NCI-H1105 (cell line): ENCODE results near the gene CARD10.
"Not testable (repeated sequence)": the region's sequence is repeated elsewhere in the genome, so short reads cannot be mapped to it uniquely, and the experiment has no call there.

Experiments used
- DNase-seq: peaks from one replicate; lab custom pipeline; 2025; lab: John Stamatoyannopoulos, UW

Gene CARD10

GRCh38 chr22:37527081-37527752, 8.0 kb upstream of the CARD10 start:
- DNase-seq: not testable (repeated sequence)

- no peak for DNase-seq
These were observed 7.2 kb upstream of the CARD10 start for GRCh38 chr22:37526376-37526775.

- DNase-seq: no peak
These were observed 6.6 kb upstream of the CARD10 start for GRCh38 chr22:37525746-37526350.

GRCh38 chr22:37525073-37525745, 6.0 kb upstream of the CARD10 start:
- no peak for DNase-seq

DNA sequence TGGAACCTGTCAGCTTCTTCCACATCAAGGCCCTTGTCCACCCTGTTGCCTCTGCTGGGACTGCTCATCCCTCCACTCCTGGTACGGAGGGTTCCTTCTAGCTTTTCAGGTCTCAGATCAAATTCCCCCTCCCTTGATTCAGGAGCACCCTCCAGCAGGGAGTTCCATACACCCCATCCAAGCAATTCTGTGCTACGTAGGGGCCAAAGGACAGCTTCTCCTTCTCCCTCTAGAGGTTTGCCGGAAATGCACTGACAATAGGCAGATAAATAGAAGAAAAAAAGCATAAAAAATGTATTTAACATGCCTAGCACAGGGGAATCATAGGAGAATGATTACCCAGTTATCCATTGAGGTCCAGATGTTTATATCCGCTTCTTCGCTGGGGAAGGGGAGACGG, 3.3 kb upstream of the CARD10 start:
- DNase-seq: no peak

GRCh38 chr22:37521236-37521739, 2.1 kb upstream of the CARD10 start:
- DNase-seq: no peak

DNA sequence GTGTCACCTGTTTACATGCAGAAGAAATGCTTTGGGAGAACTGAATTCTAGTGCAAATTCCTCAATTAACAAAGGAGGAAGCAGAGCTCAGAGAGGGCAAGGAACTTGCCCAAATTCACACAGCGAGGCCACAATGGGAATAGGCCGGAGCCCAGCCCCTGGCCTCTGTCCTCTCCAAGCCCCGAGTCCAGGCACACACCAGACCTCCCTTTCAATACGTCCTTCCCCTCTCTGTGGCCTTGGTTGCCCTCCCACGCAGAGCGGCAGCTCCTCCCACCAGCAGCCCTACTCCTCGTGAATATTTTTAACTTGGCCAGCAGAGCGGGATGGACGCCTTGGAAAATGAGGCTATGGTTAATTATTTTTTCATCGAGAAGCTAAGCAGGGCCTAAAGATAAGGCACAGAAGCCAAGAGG, 1.6 kb upstream of the CARD10 start:
- DNase-seq: no peak

DNA sequence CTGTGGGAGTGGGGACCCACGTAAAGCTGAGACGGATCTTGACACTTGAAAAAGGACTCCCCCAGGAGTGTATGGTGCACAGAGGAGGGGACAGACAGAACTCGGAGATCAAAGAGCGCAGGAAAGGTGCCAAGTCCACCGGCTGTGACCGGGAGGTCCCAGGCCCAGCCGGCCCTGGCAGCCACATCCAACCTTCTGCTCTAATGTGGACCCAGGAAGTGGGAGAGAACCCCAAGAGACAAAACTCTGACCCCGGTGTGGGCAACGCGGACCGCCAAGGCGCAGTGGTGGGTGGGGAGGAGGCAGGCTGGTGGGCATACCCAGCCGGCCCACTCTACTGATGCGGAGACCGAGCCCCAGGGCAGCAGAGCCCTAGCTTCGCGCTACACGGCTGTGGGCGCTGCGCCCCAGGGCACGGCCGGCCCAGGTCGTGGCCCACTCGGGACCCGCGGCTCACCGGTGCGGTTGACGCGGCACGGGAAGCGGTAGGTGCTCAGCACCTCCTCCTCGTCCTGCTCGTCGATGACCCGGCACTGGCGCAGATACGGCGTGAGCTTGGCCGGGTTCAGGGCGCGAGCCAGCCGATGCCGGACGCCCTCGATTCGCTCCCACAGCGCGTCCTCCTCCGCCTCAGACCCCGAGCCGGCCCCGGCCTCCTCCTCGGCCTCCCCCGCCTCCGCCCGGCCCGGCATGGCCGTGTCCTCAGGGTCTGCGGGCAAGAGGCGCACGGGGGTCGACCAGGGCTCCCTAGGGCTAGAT, 527 bp downstream of the CARD10 start:
- no peak for DNase-seq

- no peak for DNase-seq
These were observed 1.3 kb downstream of the CARD10 start for GRCh38 chr22:37517826-37518450.

- DNase-seq: no peak
These were observed 2.8 kb downstream of the CARD10 start for GRCh38 chr22:37516456-37516855.

DNA sequence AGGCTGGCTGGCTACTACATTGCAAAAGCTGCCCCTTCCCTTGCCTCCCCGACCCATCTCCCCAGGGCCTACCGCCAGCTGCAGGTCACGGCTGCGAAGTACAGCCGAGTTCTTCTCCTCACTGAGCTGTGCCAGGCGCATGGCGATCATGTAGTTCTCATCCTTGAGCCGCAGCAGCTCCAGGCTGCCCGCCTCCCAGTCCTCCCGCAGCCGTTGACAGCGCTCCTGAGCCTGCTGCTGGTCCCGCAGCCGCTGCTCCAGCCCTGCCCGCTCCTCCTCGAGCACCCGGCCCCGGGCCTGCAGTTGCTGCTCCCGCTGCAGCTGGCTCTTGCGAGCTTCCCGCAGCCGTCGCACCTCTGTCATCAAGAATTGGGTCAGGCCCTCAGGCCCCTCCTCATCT, 3.3 kb downstream of the CARD10 start:
- DNase-seq: no peak

- no peak for DNase-seq
These were observed 4.6 kb downstream of the CARD10 start for GRCh38 chr22:37514526-37515051.

DNA sequence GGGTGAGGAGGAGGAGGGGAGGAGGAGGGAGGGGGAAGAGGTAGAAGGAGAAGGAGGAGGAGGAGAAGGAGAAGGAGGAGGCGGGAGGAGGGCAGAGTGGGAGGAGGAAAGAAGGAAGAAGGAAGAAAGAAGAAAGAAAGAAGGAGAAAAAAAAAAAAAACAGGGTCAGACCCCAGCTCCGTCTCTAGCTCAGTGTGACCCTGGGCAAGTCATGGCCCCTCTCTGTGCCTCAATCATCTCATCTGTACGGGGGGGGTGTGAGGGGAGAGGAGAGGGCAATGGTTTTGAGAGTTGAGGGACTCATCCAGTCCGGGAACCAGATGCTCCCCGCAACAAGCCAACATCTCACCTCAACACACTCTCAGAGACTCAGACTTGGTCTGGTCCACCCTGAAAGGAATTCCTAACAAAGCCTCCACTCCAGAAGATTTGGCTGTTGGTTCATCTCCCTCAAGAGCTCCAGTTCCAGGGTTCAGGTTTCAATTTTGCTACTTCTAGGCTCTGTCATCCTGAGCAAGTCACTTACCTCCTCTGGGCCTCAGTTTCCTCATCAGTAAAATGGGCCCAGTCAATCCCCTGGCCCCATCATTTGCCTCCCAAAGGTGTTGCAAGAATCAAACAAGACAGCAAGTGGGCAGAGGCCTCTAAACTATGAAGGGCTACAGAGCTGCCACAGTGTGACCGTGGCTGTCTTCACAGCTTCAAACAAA, 7.7 kb downstream of the CARD10 start:
- DNase-seq: no peak

- no peak for DNase-seq
These were observed 9.1 kb downstream of the CARD10 start for GRCh38 chr22:37510091-37510490.

DNA sequence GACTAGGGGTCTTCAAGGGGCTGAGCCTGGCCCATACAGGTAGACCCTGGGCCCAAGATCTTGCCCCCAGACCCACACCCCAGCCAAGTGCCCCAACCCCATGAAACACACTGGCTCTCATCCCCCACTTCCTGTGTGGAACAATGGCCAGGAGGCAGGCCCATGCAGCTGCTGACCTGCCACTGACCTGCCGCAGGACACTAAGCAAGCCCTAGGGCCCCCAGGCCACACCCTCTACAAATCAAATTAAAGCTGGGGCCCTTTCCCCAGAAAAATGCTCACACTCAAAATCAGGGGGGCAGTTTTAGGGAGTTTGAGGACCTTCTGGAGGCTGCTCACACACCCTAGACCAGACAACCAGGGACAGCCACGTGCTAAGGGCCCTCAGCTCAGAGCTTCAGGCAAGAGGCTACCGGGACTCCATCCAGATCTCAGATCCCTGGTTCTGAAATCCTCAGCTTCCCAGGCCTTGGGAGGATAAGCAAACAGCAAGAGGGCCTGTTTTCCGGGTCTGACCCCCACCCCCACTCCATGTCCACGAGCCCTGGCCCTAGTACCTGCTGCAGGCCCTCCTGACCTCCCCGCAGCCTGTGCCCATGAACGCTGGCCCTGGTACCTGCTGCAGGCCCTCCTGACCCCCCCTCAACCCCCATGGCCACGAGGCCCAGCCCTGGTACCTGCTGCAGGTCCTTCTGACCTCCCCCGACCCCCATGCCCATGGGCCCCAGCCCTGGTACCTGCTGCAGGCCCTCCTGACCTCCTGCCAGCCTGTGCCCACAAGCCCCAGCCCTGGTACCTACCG, 10.0 kb downstream of the CARD10 start:
- DNase-seq: no peak

- DNase-seq: no peak
These were observed 10.7 kb downstream of the CARD10 start for GRCh38 chr22:37508431-37508992.

GRCh38 chr22:37507731-37508130, 11.5 kb downstream of the CARD10 start:
- no peak for DNase-seq

GRCh38 chr22:37505989-37506388, 13.2 kb downstream of the CARD10 start:
- DNase-seq: no peak

GRCh38 chr22:37505565-37505964, 13.7 kb downstream of the CARD10 start:
- no peak for DNase-seq

GRCh38 chr22:37504964-37505363, 14.3 kb downstream of the CARD10 start:
- DNase-seq: no peak
